Gastroesophageal sphincter (tissue), 4 donors: ENCODE measurements around the gene RERE. TPM values are rescaled to one million over a fixed set of nuclear protein-coding genes. Genes with fewer than 3 reads are reported as not detected.

Experiments
- ATAC-seq: fragments of 150-250 bp; one replicate; pipeline ENCODE4 v1.9.1; 2016; ENCODE audit warnings: mild to moderate bottlenecking, moderate library complexity
- H3K27ac ChIP-seq, 4 donors: fragments of 200-600 bp; sonication (generic) in 3 of 4; 1 replicate in 3 of 4; 2 replicates in 1 of 4; pipeline ENCODE4 v1.5.1; 2016 to 2019
- H3K27me3 ChIP-seq: fragments of 200-600 bp; sonication (generic); one replicate; pipeline ENCODE4 v1.5.1; 2019
- H3K36me3 ChIP-seq, 2 donors: fragments of 200-600 bp; sonication (generic); one replicate each; pipeline ENCODE4 v1.5.1; 2019; ENCODE audit warnings: control low read depth in 1 of 2
- H3K4me1 ChIP-seq, 3 donors: fragments of 200-600 bp; sonication (generic); 1 replicate in 2 of 3; 2 replicates in 1 of 3; pipeline ENCODE4 v1.5.1; 2016 to 2019; ENCODE audit warnings: control low read depth in 2 of 3
- H3K4me3 ChIP-seq, 2 donors: fragments of 200-600 bp; sonication (generic); one replicate each; pipeline ENCODE4 v1.5.1; 2019; ENCODE audit warnings: mild to moderate bottlenecking in 1 of 2, moderate library complexity in 1 of 2
- H3K9me3 ChIP-seq, 3 donors: fragments of 200-600 bp; sonication (generic); one replicate each; pipeline ENCODE4 v1.5.1; 2017 to 2019; ENCODE audit warnings: control low read depth in 2 of 3
- CTCF ChIP-seq, 4 experiments: fragments of 200-600 bp in 2 of 4; fragments of 450-650 bp in 2 of 4; sonication (generic) in 1 of 4; IDR thresholded peaks; one replicate each; pipeline ENCODE4 v1.5.1; 2017 to 2019; ENCODE audit warnings: antibody characterized with exemption in 4 of 4, mild to moderate bottlenecking in 2 of 4, moderate library complexity in 2 of 4
- EP300 ChIP-seq: sonication (generic); formaldehyde crosslinking; IDR thresholded peaks from one replicate; pipeline ENCODE4 v1.6.1; 2017; ENCODE audit warnings: antibody characterized with exemption, mild to moderate bottlenecking
- POLR2A ChIP-seq, 2 donors: fragments of 450-650 bp; IDR thresholded peaks; one replicate each; pipeline ENCODE4 v1.6.1; 2017; ENCODE audit warnings: antibody characterized with exemption in 2 of 2, mild to moderate bottlenecking in 2 of 2, moderate library complexity in 1 of 2
- POLR2AphosphoS5 ChIP-seq: sonication (generic); formaldehyde crosslinking; IDR thresholded peaks from one replicate; pipeline ENCODE4 v1.6.1; 2017; ENCODE audit warnings: antibody characterized with exemption
- WGBS, 2 donors: methylation state at CpG; one replicate each; pipeline ENCODE4 v1.1.5; 2018; ENCODE audit warnings: low coverage in 1 of 2; 5-methylcytosine and 5-hydroxymethylcytosine counted together
- total RNA-seq, 4 donors: library from RNA; depleted of rRNA; stranded (reverse); fragments of >200 nt; gene quantifications; one replicate each; pipeline ENCODE4 v1.1.0, GENCODE V29; 2016

Gene RERE
- total RNA-seq, 4 donors from 2014 or later, result 112 to 212 (median 139) TPM

GRCh38 chr1:8712413-8713231 is 104.8 kb downstream of the RERE start:
- TF ChIP-seq CTCF (IDR thresholded peaks at IDR 0.05) (no peak), EP300 (no peak), POLR2A (IDR thresholded peaks at IDR 0.05) (no peak), POLR2AphosphoS5 (peak; percentile 44)
- peak; percentile 63 for ATAC-seq
- Histone ChIP-seq H3K36me3 (no peaks in the 10 kb centered on the region), H3K4me3 (no peak overlapping the region), H3K9me3 (no peaks in the 10 kb centered on the region), H3K27ac (peak overlapping the region; percentile 76 to 84 (median 80)), H3K4me1 (peaks cover 7 to 74% (median 17%) of the 10 kb centered on the region in 3 donors), H3K27me3 (no peaks in the 10 kb centered on the region)
- WGBS, 2 donors, result 9 to 10% methylated on average over 4 to 5 of the region's 5 CpGs

GRCh38 chr1:8711873-8712412 is 105.5 kb downstream of the RERE start:
- no peak overlapping the region for H3K4me3 ChIP-seq
- no peaks in the 10 kb centered on the region for H3K36me3 ChIP-seq
- TF ChIP-seq POLR2AphosphoS5, result no peak
- TF ChIP-seq POLR2A (IDR thresholded peaks at IDR 0.05), result no peak
- TF ChIP-seq CTCF (IDR thresholded peaks at IDR 0.05), result no peak
- no peak for TF ChIP-seq EP300
- 35 to 40% methylated on average over 4 of the region's 4 CpGs for WGBS, 2 donors
- H3K4me1 ChIP-seq, result peaks cover 7 to 74% (median 23%) of the 10 kb centered on the region in 3 donors
- no peak for ATAC-seq
- H3K27ac ChIP-seq, result peak overlapping the region; percentile 76 to 84 (median 80)
- no peaks in the 10 kb centered on the region for H3K9me3 ChIP-seq
- no peaks in the 10 kb centered on the region for H3K27me3 ChIP-seq

- H3K4me1 ChIP-seq, result peaks cover 7 to 74% (median 29%) of the 10 kb centered on the region in 3 donors
- H3K36me3 ChIP-seq, result no peaks in the 10 kb centered on the region
- H3K27me3 ChIP-seq, result no peaks in the 10 kb centered on the region
- H3K4me3 ChIP-seq, result no peak overlapping the region
- WGBS, 2 donors, result 53 to 64% methylated on average over 5 of the region's 5 CpGs
- ATAC-seq, result no peak
- peak overlapping the region; percentile 76 to 84 (median 80) for H3K27ac ChIP-seq
- no peaks in the 10 kb centered on the region for H3K9me3 ChIP-seq
- TF ChIP-seq EP300 (no peak), POLR2A (IDR thresholded peaks at IDR 0.05) (no peak), POLR2AphosphoS5 (no peak), CTCF (IDR thresholded peaks at IDR 0.05) (no peak)
Measured at GRCh38 chr1:8711151-8711550, 106.3 kb downstream of the RERE start.

- Histone ChIP-seq H3K4me3 (no peak overlapping the region), H3K27me3 (no peaks in the 10 kb centered on the region), H3K36me3 (no peaks in the 10 kb centered on the region), H3K9me3 (no peaks in the 10 kb centered on the region), H3K27ac (peak overlapping the region in 1 of 4 donors; percentile 91), H3K4me1 (peaks cover 7 to 80% (median 29%) of the 10 kb centered on the region in 3 donors)
- WGBS, 2 donors, result 83 to 94% methylated on average over 2 to 6 of the region's 6 CpGs
- TF ChIP-seq POLR2AphosphoS5 (no peak), CTCF (IDR thresholded peaks at IDR 0.05) (no peak), POLR2A (IDR thresholded peaks at IDR 0.05) (no peak), EP300 (no peak)
- no peak for ATAC-seq
Measured at GRCh38 chr1:8708259-8708658, 109.2 kb downstream of the RERE start.

- no peak for ATAC-seq
- Histone ChIP-seq H3K27me3 (no peaks in the 10 kb centered on the region), H3K4me1 (peaks cover 4 to 69% (median 19%) of the 10 kb centered on the region in 3 donors), H3K9me3 (no peaks in the 10 kb centered on the region), H3K36me3 (no peaks in the 10 kb centered on the region), H3K4me3 (no peak overlapping the region), H3K27ac (peak overlapping the region; percentile 2 to 91 (median 58))
- TF ChIP-seq POLR2AphosphoS5 (no peak), EP300 (no peak), CTCF (IDR thresholded peaks at IDR 0.05) (no peak), POLR2A (IDR thresholded peaks at IDR 0.05) (no peak)
- WGBS, 2 donors, result 2 to 15% methylated on average over 3 of the region's 3 CpGs
Measured at GRCh38 chr1:8706995-8707396, 110.4 kb downstream of the RERE start.
